ENCODE data around the gene TMEM191C. TPM values are rescaled to one million over a fixed set of nuclear protein-coding genes. Genes with fewer than 3 reads are reported as not detected.
"Not testable (repeated sequence)": the region's sequence is repeated elsewhere in the genome, so short reads cannot be mapped to it uniquely, and the experiment has no call there.

The TMEM191C gene
- total RNA-seq = 0.59 and 0.67 TPM in 2 replicates

DNA sequence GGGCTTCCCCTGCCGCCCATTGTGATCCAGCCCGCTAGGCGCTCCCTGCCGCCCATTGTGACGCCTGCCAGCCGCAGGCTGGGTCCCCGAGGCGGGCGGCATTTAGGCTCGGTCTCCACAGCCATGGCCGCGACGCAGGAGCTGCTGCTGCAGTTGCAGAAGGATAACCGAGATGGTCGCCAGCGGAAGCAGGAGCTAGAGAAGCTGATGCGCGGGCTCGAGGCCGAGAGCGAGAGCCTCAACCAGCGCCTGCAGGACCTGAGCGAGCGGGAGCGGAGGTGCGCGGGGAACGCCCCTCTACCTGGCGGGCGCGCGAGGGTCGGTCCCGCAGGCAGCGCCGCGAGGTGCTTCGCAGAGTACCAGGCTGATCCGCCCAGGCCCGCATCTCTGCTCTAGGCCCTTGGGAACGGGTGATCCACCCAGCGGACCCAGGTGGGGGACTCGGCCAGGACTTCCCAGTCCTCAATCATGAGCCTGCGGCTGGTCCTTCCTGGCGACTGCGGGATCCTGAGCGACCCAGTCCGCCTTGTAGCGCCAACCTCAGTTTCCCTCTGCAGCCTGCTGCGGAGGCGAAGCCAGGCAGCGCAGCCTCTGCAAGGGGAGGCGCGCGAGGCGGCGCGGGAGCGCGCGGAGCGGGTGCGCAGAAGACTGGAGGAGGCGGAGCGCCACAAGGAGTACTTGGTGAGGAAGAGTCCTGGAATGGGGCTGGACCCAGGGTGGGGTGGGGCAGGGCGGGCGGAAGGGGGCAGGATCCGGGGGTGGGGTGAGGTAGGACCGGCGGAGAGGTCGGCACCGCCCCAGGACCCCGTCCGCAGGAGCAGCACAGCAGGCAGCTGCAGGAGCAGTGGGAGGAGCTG, at the start of gene TMEM191C:
TMEM191C (plus strand) TSS at position 51 of the 857 bp plus-strand sequence; CDS start at position 124, 73 bp downstream.
- H3K27me3 Mint-ChIP-seq (ENCODE audit: insufficient read depth); H3K36me3 Mint-ChIP-seq (ENCODE audit: low read depth); DNase-seq (ENCODE audit: low spot score); H3K4me1 Mint-ChIP-seq (ENCODE audit: low read depth); H3K9me3 Mint-ChIP-seq; intact Hi-C loops (cut with micrococcal nuclease): not testable (repeated sequence)
- peak within 1 kb of the TSS; percentile 83 for H3K4me3 Mint-ChIP-seq
- H3K27ac Mint-ChIP-seq = peak within 1 kb of the TSS; percentile 94

DNA sequence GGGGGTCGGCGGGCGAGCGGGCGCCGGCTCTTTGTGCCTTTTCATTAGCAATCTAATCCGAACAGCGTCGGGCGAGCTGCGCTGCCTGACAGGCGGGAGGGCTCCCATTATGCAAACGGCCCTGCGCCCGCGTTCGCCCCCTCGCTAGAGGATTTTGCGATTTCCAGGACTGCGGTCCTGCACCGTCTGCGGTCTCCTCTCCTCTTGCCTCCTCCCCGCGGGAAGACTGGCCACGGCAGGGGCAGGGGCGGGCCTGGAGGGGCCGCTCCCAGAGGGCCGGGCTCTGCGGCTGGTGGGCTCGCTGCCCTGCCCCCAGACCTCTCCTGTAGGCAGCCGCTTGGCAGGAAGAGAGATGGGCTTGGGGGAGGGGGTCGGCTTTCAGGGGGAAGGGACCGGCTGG, 49.3 kb upstream of the TMEM191C start:
- H3K27ac Mint-ChIP-seq; H3K27me3 Mint-ChIP-seq (ENCODE audit: insufficient read depth); DNase-seq (ENCODE audit: low spot score); H3K9me3 Mint-ChIP-seq; intact Hi-C loops (cut with micrococcal nuclease); H3K4me1 Mint-ChIP-seq (ENCODE audit: low read depth); H3K36me3 Mint-ChIP-seq (ENCODE audit: low read depth): not testable (repeated sequence)
- H3K4me3 Mint-ChIP-seq = peak overlapping the region; percentile 58

DNA sequence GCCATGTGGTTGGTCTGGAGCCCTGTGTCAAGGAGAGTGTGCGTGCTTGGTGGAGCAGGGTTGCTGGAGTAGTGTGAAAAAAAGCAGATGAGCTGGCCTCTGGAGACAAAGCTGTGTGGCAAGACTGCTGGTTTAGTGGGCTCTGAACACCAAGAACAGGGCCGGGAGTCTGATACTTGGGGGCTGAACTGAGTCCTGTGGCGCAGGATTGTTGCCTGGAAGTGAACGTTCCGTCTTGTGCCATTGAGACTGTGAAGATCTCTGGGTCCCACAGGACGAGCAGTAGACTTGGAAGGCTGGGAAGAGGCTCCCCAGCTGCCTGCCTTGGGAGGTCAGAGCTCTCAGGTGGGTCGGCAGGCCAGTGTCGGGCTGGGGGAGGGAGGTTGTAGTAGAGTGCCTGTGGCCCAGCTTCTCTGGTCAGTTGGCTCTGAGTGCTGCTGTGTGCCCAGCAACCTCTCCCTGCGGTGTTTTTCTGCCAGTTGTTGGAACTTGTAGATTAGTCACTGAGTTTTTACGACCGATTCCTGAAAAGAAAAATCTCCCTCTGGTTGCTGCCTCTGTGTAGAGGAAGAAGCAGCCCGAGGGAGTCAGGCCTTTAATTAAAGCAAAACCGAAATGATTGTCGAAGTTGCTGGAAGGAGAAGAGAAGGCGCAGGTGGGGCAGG, 48.1 kb upstream of the TMEM191C start:
- H3K36me3 Mint-ChIP-seq (ENCODE audit: low read depth); H3K4me3 Mint-ChIP-seq; H3K27me3 Mint-ChIP-seq (ENCODE audit: insufficient read depth); H3K4me1 Mint-ChIP-seq (ENCODE audit: low read depth); H3K27ac Mint-ChIP-seq; H3K9me3 Mint-ChIP-seq; DNase-seq (ENCODE audit: low spot score); intact Hi-C loops (cut with micrococcal nuclease): not testable (repeated sequence)

GRCh38 chr22:21420180-21420763, 46.9 kb upstream of the TMEM191C start:
- H3K4me3 Mint-ChIP-seq; H3K27ac Mint-ChIP-seq; DNase-seq (ENCODE audit: low spot score); intact Hi-C loops (cut with micrococcal nuclease); H3K9me3 Mint-ChIP-seq; H3K27me3 Mint-ChIP-seq (ENCODE audit: insufficient read depth); H3K36me3 Mint-ChIP-seq (ENCODE audit: low read depth); H3K4me1 Mint-ChIP-seq (ENCODE audit: low read depth): not testable (repeated sequence)

GRCh38 chr22:21424084-21424709, 43.0 kb upstream of the TMEM191C start:
- H3K4me1 Mint-ChIP-seq (ENCODE audit: low read depth); intact Hi-C loops (cut with micrococcal nuclease); H3K4me3 Mint-ChIP-seq; H3K9me3 Mint-ChIP-seq; H3K27ac Mint-ChIP-seq; DNase-seq (ENCODE audit: low spot score); H3K27me3 Mint-ChIP-seq (ENCODE audit: insufficient read depth); H3K36me3 Mint-ChIP-seq (ENCODE audit: low read depth): not testable (repeated sequence)

- H3K4me1 Mint-ChIP-seq (ENCODE audit: low read depth); H3K4me3 Mint-ChIP-seq; DNase-seq (ENCODE audit: low spot score); intact Hi-C loops (cut with micrococcal nuclease); H3K27ac Mint-ChIP-seq; H3K9me3 Mint-ChIP-seq; H3K36me3 Mint-ChIP-seq (ENCODE audit: low read depth); H3K27me3 Mint-ChIP-seq (ENCODE audit: insufficient read depth): not testable (repeated sequence)
Measured at GRCh38 chr22:21434378-21435233, 32.6 kb upstream of the TMEM191C start.

DNA sequence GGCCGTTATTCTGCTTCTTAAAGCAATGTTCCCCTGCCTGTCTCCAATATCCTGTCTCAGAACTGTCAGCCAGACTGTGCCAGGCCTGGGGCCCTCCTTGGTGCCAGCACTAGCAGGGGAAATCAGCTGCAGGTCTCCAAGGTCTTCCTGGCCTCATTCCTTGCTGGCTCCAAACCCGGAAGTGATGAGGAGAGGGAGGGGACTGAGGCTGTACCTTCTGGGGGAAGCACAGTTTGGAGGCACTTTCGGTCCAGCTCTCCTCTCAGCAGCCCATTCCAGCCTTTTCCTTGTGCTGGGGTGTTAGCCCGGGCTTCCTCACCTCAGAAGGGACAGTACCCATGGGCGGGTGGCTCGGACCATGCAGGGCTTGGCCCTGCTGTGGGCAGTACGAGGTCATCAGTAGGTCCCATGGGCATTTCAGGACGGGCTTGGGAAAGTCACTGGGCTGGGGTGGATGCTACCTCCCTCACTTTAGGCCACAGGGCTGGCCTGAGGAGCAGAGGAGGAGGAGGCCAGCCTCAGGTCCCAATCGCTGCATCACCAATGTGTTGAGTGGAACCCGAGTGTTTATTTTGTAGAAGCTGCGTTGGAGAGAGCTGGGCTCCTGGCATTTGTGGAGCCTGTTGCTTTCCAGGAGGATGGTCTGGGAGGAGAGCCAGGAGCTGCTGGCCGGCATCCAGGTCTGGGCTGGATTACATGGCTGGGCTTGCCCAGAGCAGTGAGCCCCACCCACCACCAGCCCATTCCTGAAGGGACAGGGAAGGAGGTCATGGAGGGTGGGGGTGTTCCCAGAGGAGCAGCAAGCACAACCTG, 31.0 kb upstream of the TMEM191C start:
- intact Hi-C loops (cut with micrococcal nuclease); H3K4me3 Mint-ChIP-seq; H3K9me3 Mint-ChIP-seq; DNase-seq (ENCODE audit: low spot score); H3K27me3 Mint-ChIP-seq (ENCODE audit: insufficient read depth); H3K4me1 Mint-ChIP-seq (ENCODE audit: low read depth); H3K36me3 Mint-ChIP-seq (ENCODE audit: low read depth); H3K27ac Mint-ChIP-seq: not testable (repeated sequence)

DNA sequence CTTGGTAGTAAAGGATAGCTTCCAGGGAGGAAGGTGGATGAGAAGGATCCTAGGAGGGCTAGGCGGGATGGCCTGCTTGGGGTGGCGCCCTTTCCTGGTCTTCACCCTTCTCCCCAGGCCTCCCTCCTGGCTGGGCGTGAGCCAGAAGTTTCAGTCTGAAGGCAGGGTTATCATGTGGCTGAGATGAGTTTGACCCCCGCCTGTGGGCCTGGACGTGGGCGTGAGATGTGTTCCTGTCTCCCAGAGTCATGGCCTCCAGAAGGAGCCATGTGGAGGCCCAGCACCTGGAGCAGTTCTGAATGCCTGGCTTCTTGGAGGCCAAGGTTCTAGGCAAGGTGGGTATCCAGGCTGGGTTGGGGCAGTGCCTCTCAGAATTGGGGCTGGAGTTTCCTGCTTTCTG, 29.2 kb upstream of the TMEM191C start:
- H3K9me3 Mint-ChIP-seq; H3K4me1 Mint-ChIP-seq (ENCODE audit: low read depth); H3K27me3 Mint-ChIP-seq (ENCODE audit: insufficient read depth); H3K4me3 Mint-ChIP-seq; DNase-seq (ENCODE audit: low spot score); H3K27ac Mint-ChIP-seq; H3K36me3 Mint-ChIP-seq (ENCODE audit: low read depth); intact Hi-C loops (cut with micrococcal nuclease): not testable (repeated sequence)

DNA sequence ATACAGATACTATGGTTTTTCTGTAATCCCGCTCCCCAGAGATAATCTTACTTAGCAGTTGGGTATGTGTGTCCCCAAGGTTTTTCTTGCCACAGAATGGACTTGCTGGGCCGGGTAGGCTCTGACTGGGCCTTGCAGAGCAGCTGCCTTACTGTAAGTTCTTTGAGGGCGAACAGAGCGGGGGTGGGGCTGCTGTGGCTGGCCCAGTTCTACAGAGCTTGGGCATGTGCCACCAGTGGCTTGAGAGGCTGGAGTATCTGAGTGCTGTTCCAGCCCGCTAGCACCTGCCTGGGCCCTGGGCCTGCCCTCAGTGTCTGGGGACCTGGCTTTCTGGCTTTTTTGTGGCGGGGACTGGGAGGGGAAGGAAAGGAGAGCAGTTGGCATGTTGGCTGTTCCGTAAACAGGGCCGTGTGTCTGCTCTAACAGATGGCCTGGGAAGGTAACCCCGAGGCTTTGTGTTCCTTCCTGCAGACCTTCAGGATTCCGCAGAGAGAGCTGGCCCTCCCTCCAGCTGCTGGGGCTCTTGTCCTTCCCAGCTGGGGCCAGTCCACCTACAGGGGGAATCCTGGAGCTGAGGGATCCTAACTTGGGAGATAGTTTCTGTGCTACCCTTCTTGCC, 27.1 kb upstream of the TMEM191C start:
- not testable (repeated sequence) for H3K27me3 Mint-ChIP-seq (ENCODE audit: insufficient read depth)

DNA sequence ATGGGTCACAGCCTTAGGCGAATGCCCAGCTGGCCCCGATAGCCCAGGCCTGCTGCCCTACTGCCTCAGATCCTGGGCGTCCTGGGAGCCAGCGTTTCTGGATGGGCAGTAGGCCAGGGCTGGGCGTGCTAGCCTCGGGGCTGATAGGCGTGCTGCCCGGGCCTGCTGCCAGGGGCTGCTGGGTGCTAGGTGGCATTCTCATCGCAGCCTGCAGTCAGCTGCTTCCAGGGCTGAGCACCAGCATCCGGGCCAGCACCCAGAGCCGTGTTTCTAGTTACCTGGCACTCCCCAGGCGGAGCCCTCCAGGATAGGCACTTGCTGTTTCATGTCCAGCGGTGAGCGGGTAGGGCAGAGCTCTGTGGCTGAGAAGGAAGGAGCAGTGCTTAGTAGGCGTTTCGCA, 26.5 kb upstream of the TMEM191C start:
- H3K4me3 Mint-ChIP-seq; intact Hi-C loops (cut with micrococcal nuclease); H3K4me1 Mint-ChIP-seq (ENCODE audit: low read depth); H3K27me3 Mint-ChIP-seq (ENCODE audit: insufficient read depth); H3K36me3 Mint-ChIP-seq (ENCODE audit: low read depth); H3K27ac Mint-ChIP-seq; H3K9me3 Mint-ChIP-seq; DNase-seq (ENCODE audit: low spot score): not testable (repeated sequence)

More for the DNA sequence above, 27.1 kb upstream of the TMEM191C start:
- H3K4me3 Mint-ChIP-seq; H3K27ac Mint-ChIP-seq; intact Hi-C loops (cut with micrococcal nuclease); H3K4me1 Mint-ChIP-seq (ENCODE audit: low read depth); DNase-seq (ENCODE audit: low spot score); H3K36me3 Mint-ChIP-seq (ENCODE audit: low read depth); H3K9me3 Mint-ChIP-seq: not testable (repeated sequence)

- H3K4me1 Mint-ChIP-seq (ENCODE audit: low read depth); intact Hi-C loops (cut with micrococcal nuclease); DNase-seq (ENCODE audit: low spot score); H3K9me3 Mint-ChIP-seq; H3K4me3 Mint-ChIP-seq; H3K27ac Mint-ChIP-seq; H3K27me3 Mint-ChIP-seq (ENCODE audit: insufficient read depth); H3K36me3 Mint-ChIP-seq (ENCODE audit: low read depth): not testable (repeated sequence)
Measured at GRCh38 chr22:21441170-21441569, 26.0 kb upstream of the TMEM191C start.
